HFFc6 (cell line): Measurements from ENCODE around the gene FHL3. TPM values are rescaled to one million over a fixed set of nuclear protein-coding genes. Genes with fewer than 3 reads are reported as not detected.

Source experiments
- DNase-seq: peaks from one replicate; pipeline ENCODE4 v3.0.0-alpha.2; 2018
- H3K27ac Mint-ChIP-seq: 2 replicates; pipeline ENCODE4 v1.8.0; 2020; ENCODE audit warnings: mild to moderate bottlenecking, mixed read lengths
- H3K27me3 Mint-ChIP-seq: 2 replicates; pipeline ENCODE4 v1.8.0; 2021; ENCODE audit warnings: mild to moderate bottlenecking, moderate library complexity, mixed read lengths; ENCODE audit not compliant: insufficient read depth
- H3K36me3 Mint-ChIP-seq: 2 replicates; pipeline ENCODE4 v1.8.0; 2021; ENCODE audit warnings: low read depth, mixed read lengths
- H3K4me1 Mint-ChIP-seq: 2 replicates; pipeline ENCODE4 v1.8.0; 2020; ENCODE audit warnings: low read depth, mixed read lengths
- H3K4me3 Mint-ChIP-seq: 2 replicates; pipeline ENCODE4 v1.8.0; 2020; ENCODE audit warnings: mild to moderate bottlenecking, moderate library complexity, mixed read lengths
- H3K9me3 Mint-ChIP-seq: 2 replicates; pipeline ENCODE4 v1.8.0; 2020; ENCODE audit warnings: mild to moderate bottlenecking, mixed read lengths
- total RNA-seq, 6 experiments: library from RNA; stranded (reverse); fragmentation: NEBNext Ultra II Directional; extraction: Animal tissue kit (Norgen Biotek cat#: 25700); gene quantifications; 2 replicates in 1 of 6; 3 replicates in 5 of 6; pipeline ENCODE4 v1.2.3, GENCODE V29; 2021
- TF ChIP-seq, protein P1 (sequence below): fragments of 200-600 bp; sonication (generic); IDR thresholded peaks from 2 replicates; pipeline ENCODE4 v1.5.0; 2021; ENCODE audit warnings: antibody characterized with exemption, mild to moderate bottlenecking

Gene FHL3
- total RNA-seq, 6 experiments from 2014 or later = 29.4 to 40.9 (median 33.2) TPM

DNA sequence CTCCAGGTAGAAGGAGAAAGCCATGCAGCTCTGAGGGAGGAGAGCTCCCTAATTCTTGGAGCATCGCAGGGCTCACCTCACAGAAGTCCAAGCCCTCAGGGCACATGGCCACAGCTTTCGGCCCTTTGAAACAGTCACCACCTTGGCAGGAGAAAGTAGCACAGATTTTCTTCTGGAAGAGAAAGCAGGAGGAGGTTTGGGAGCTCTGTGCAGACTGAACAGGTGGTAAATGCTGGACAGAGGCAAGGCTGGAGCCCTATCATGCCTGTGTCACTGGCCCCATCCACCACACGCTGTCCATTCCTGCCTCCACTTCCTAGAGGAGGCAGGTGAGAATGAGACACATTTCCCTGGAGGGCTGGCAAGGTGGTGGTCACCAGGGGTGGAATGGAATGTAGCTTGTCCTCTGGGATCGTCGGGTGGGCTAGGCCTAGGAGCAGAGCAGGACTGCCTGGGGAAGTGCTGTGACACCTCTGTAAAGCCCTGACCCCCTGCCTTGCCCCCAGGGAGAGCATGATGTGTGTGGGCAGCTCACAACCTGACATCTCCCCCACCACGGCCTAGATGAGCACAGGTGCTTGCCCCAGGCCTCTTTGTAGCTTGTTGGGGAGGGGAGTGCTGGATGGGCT lies 55.7 kb downstream of the FHL3 start:
- TF ChIP-seq, protein P1, sequence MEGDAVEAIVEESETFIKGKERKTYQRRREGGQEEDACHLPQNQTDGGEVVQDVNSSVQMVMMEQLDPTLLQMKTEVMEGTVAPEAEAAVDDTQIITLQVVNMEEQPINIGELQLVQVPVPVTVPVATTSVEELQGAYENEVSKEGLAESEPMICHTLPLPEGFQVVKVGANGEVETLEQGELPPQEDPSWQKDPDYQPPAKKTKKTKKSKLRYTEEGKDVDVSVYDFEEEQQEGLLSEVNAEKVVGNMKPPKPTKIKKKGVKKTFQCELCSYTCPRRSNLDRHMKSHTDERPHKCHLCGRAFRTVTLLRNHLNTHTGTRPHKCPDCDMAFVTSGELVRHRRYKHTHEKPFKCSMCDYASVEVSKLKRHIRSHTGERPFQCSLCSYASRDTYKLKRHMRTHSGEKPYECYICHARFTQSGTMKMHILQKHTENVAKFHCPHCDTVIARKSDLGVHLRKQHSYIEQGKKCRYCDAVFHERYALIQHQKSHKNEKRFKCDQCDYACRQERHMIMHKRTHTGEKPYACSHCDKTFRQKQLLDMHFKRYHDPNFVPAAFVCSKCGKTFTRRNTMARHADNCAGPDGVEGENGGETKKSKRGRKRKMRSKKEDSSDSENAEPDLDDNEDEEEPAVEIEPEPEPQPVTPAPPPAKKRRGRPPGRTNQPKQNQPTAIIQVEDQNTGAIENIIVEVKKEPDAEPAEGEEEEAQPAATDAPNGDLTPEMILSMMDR = no peak
- Mint-ChIP-seq H3K4me3 (no peak overlapping the region), H3K27ac (no peak overlapping the region), H3K36me3 (no peaks in the 10 kb centered on the region), H3K9me3 (no peaks in the 10 kb centered on the region), H3K4me1 (peaks cover 31% of the 10 kb centered on the region), H3K27me3 (peaks cover 6% of the 10 kb centered on the region)
- no peak for DNase-seq

DNA sequence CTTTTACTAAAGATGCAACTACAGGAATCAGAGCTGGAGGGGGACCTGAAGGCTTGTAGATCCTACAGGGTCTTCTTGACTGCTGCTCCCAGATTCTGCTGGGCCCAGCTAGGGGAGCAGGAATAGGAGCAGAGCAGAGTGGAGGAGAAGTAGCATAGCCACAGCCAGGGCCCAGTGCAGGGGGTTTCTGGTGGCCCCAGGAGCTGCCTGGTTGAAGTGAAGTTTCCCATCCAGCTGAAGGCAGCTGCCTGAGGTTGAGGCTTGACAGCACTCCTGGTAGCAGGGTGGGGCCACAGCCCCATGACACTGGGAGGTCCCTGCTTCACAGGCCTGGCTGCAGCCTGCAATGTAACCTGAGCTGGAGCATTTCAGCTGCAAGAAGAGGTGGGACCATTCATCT lies 56.5 kb downstream of the FHL3 start:
- Mint-ChIP-seq H3K27me3 (peaks cover 4% of the 10 kb centered on the region), H3K36me3 (no peaks in the 10 kb centered on the region), H3K4me3 (no peak overlapping the region), H3K4me1 (peaks cover 38% of the 10 kb centered on the region), H3K27ac (no peak overlapping the region), H3K9me3 (no peaks in the 10 kb centered on the region)
- TF ChIP-seq, protein P1 = no peak
- DNase-seq = no peak

DNA sequence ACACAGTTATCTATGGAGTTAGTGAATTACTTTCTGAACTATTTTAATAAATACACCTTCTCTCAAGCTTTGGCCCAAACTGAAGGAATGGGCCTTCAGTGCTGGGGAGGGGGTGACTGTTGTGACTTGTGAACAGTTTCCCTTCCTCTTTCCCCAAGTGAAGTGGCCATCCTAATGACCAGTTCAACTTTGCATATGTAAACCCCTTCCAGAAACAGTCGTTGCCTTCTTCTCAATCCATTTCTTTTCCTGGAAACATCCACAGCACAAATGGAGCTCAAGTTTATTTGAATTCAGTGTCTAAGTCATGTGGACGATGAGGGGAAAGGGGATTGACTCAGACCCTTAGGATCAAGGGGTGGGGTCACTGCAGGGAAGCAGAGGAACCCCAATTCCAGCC lies 57.1 kb downstream of the FHL3 start:
- H3K4me1 Mint-ChIP-seq = peaks cover 45% of the 10 kb centered on the region
- no peaks in the 10 kb centered on the region for H3K9me3 Mint-ChIP-seq
- H3K27ac Mint-ChIP-seq = no peak overlapping the region
- TF ChIP-seq, protein P1 = no peak
- DNase-seq = no peak
- peaks cover 4% of the 10 kb centered on the region for H3K27me3 Mint-ChIP-seq
- no peaks in the 10 kb centered on the region for H3K36me3 Mint-ChIP-seq
- no peak overlapping the region for H3K4me3 Mint-ChIP-seq

DNA sequence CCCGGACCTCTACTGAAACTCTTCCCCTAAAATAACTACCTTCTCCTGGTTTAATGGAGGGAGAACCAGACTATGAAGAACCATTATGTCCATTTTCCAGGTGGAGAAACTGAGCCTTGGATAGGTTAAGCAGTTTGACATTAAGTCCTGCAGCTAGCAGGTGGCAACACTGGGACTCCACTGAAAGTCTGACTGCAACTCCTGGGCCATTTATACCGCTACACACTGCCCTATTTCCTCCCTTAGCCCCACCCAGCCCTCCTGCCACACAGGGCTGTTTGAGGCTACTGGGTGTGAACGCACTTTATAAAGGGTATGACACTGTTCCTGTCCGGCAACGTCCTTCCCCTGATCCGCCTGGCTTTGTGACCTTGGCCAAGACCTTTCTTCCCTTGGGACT lies 58.0 kb downstream of the FHL3 start:
- TF ChIP-seq, protein P1 = no peak
- peak overlapping the region; percentile 96 for H3K27ac Mint-ChIP-seq
- H3K27me3 Mint-ChIP-seq = peaks cover 4% of the 10 kb centered on the region
- H3K4me1 Mint-ChIP-seq = peaks cover 47% of the 10 kb centered on the region
- no peaks in the 10 kb centered on the region for H3K36me3 Mint-ChIP-seq
- H3K4me3 Mint-ChIP-seq = peak overlapping the region; percentile 95; the same call in 1 of the 2 replicates
- H3K9me3 Mint-ChIP-seq = no peaks in the 10 kb centered on the region
- no peak for DNase-seq

Other genes starting within 250 kb of the FHL3 start
- gene EPHA10, start 240.4 kb downstream of the FHL3 start, total RNA-seq = not detected
- 10 to 100 TPM in 3 of 6 experiments, 1 to 10 TPM in 3; 9.5 to 11.1 (median 9.9) TPM for gene MANEAL, start 211.7 kb downstream of the FHL3 start, total RNA-seq
- gene C1orf122, start 197.7 kb downstream of the FHL3 start, total RNA-seq = 10 to 100 TPM; 60.6 to 97.1 (median 68.2) TPM
- 10 to 100 TPM; 17.5 to 22.7 (median 20.4) TPM for gene YRDC, start 197.3 kb downstream of the FHL3 start, total RNA-seq
- gene MTF1, start 145.9 kb downstream of the FHL3 start, total RNA-seq = 10 to 100 TPM; 20.2 to 24.4 (median 22.2) TPM
- gene INPP5B, start 58.5 kb downstream of the FHL3 start, total RNA-seq = 10 to 100 TPM in 4 of 6 experiments, 1 to 10 TPM in 2; 9.6 to 16.0 (median 12.7) TPM
- 10 to 100 TPM; 71.6 to 91.6 (median 81.3) TPM for gene SF3A3, start 15.5 kb downstream of the FHL3 start, total RNA-seq
- gene UTP11, start 7.2 kb upstream of the FHL3 start, total RNA-seq = 10 to 100 TPM; 41.4 to 57.1 (median 49.2) TPM
- gene POU3F1, start 41.3 kb upstream of the FHL3 start, total RNA-seq = under 1 TPM in 1 of 6 experiments, not detected in 5; 0.11 TPM